Colon (tissue), 2 donors: ENCODE measurements around the gene TSC22D2.
A peak's percentile ranks its signal among the peaks of the same experiment; 100 is the strongest.
"Not testable (repeated sequence)": the region's sequence is repeated elsewhere in the genome, so short reads cannot be mapped to it uniquely, and the experiment has no call there.

Experiments
- FAIRE-seq: peaks from 2 replicates; lab custom pipeline; 2012; peaks lifted over from hg19 to GRCh38; lab: Jason Lieb, UNC
- donor health status: control.
- donor health status: control.

Gene TSC22D2

GRCh38 chr3:150490277-150490986, 82.3 kb downstream of the TSC22D2 start:
- no peak for FAIRE-seq

- FAIRE-seq = no peak
Measured at GRCh38 chr3:150494411-150494977, 86.4 kb downstream of the TSC22D2 start.

GRCh38 chr3:150495149-150495548, 87.1 kb downstream of the TSC22D2 start:
- FAIRE-seq = no peak

- peak; percentile 33 for FAIRE-seq
Measured at GRCh38 chr3:150495563-150496168, 87.6 kb downstream of the TSC22D2 start.

- no peak for FAIRE-seq
Measured at GRCh38 chr3:150497956-150498355, 89.9 kb downstream of the TSC22D2 start.

GRCh38 chr3:150500960-150501359, 92.9 kb downstream of the TSC22D2 start:
- FAIRE-seq = not testable (repeated sequence)

- FAIRE-seq = no peak
Measured at GRCh38 chr3:150503402-150504099, 95.5 kb downstream of the TSC22D2 start.

GRCh38 chr3:150504483-150504882, 96.4 kb downstream of the TSC22D2 start:
- FAIRE-seq = no peak

- no peak for FAIRE-seq
Measured at GRCh38 chr3:150508401-150508800, 100.3 kb downstream of the TSC22D2 start.

GRCh38 chr3:150509780-150510179, 101.7 kb downstream of the TSC22D2 start:
- no peak for FAIRE-seq

- no peak for FAIRE-seq
Measured at GRCh38 chr3:150511122-150511821, 103.2 kb downstream of the TSC22D2 start.

- FAIRE-seq = no peak
Measured at GRCh38 chr3:150515210-150515609, 107.1 kb downstream of the TSC22D2 start.
